A549 (cell line): ENCODE measurements around the gene GAN. TPM values are rescaled to one million over a fixed set of nuclear protein-coding genes. Genes with fewer than 3 reads are reported as not detected.
A peak's percentile ranks its signal among the peaks of the same experiment; 100 is the strongest.

Source experiments
- ATAC-seq, 2 experiments: fragments of 200-7000 bp in 1 of 2; fragments of >200 bp in 1 of 2; cut with Nextera tagmentation in 1 of 2; cut with Tn5 transposase in 1 of 2; 3 replicates each; pipeline versions ENCODE4 v1.8.0 to v1.9.1; 2018 to 2020; ENCODE audit warnings: mild to moderate bottlenecking in 1 of 2, moderate library complexity in 1 of 2
- CTCF ChIA-PET: fragments of 300-600 bp; sonication (Branson Sonifier 250); formaldehyde crosslinking; extraction: SDS; loops from one replicate; lab custom pipeline; 2021; ENCODE audit warnings: antibody characterized with exemption, inconsistent platforms; lab: Yijun Ruan, JAX
- POLR2A ChIA-PET: fragments of 350-600 bp; formaldehyde crosslinking; extraction: SDS; loops from one replicate; lab custom pipeline; 2021; ENCODE audit warnings: antibody characterized with exemption, inconsistent platforms; lab: Yijun Ruan, JAX
- DNase-seq, 2 experiments: peaks; one replicate each; pipeline versions ENCODE4 v3.0.0 to v3.0.0-alpha.2; 2011 to 2016; ENCODE audit warnings: low read depth in 1 of 2, low spot score in 1 of 2
- FAIRE-seq: peaks from 2 replicates; lab custom pipeline; 2011; peaks lifted over from hg19 to GRCh38; lab: Jason Lieb, UNC
- H3K27ac ChIP-seq, 2 experiments: fragments of >200 bp; sonication (Bioruptor Twin); formaldehyde crosslinking; 3 replicates each; pipeline ENCODE4 v1.5.1; 2016 to 2017
- H3K4me1 ChIP-seq: fragments of >200 bp; sonication (Bioruptor Twin); formaldehyde crosslinking; 3 replicates; pipeline ENCODE4 v1.6.1; 2016
- H3K4me2 ChIP-seq: fragments of >200 bp; sonication (Bioruptor Twin); formaldehyde crosslinking; 3 replicates; pipeline ENCODE4 v1.6.1; 2016
- H3K4me3 ChIP-seq: fragments of >200 bp; sonication (Bioruptor Twin); formaldehyde crosslinking; 3 replicates; pipeline ENCODE4 v1.5.1; 2016
- H3K9me3 ChIP-seq: fragments of >200 bp; sonication (Bioruptor Twin); formaldehyde crosslinking; 3 replicates; pipeline ENCODE4 v1.6.1; 2016
- ATOH8 ChIP-seq: fragments of 250-450 bp; sonication (Bioruptor Pico); IDR thresholded peaks from 2 replicates; pipeline ENCODE4 v1.5.0; 2020; ENCODE audit warnings: low read depth, mild to moderate bottlenecking, moderate library complexity
- BHLHE40 ChIP-seq: IDR thresholded peaks from 2 replicates; pipeline ENCODE4 v1.6.1; 2012; ENCODE audit warnings: low read depth, low read length, inconsistent platforms
- CBX2 ChIP-seq: fragments of 200-600 bp; sonication (generic); IDR thresholded peaks from 2 replicates; pipeline ENCODE4 v1.6.1; 2016; ENCODE audit warnings: low read depth, mild to moderate bottlenecking, borderline replicate concordance
- CBX8 ChIP-seq: fragments of 200-600 bp; sonication (generic); IDR thresholded peaks from 2 replicates; pipeline ENCODE4 v1.6.1; 2016
- CHD4 ChIP-seq: fragments of 200-600 bp; sonication (generic); IDR thresholded peaks from 2 replicates; pipeline ENCODE4 v1.6.1; 2016; ENCODE audit warnings: antibody characterized with exemption, mild to moderate bottlenecking, borderline replicate concordance
- EP300 ChIP-seq, 2 experiments: fragments of >200 bp; sonication (Bioruptor Twin); formaldehyde crosslinking; IDR thresholded peaks; 2 replicates in 1 of 2; 3 replicates in 1 of 2; pipeline ENCODE4 v1.6.1; 2016 to 2017
- ESRRA ChIP-seq: fragments of 150-350 bp; IDR thresholded peaks from 2 replicates; pipeline ENCODE4 v1.6.1; 2014; ENCODE audit warnings: mild to moderate bottlenecking, low read length, borderline replicate concordance
- FOSB ChIP-seq: fragments of 250-450 bp; sonication (Bioruptor Pico); IDR thresholded peaks from 2 replicates; pipeline ENCODE4 v1.5.0; 2020; ENCODE audit warnings: mild to moderate bottlenecking, moderate library complexity
- FOSL2 ChIP-seq, 2 experiments: fragments of 450-650 bp in 1 of 2; fragments of >200 bp in 1 of 2; sonication (Bioruptor Twin) in 1 of 2; formaldehyde crosslinking; IDR thresholded peaks; 2 replicates each; pipeline versions ENCODE4 v1.5.0 to v1.6.1; 2016 to 2020; ENCODE audit warnings: mild to moderate bottlenecking in 1 of 2, moderate library complexity in 1 of 2
- FOXS1 ChIP-seq: fragments of 250-450 bp; sonication (Bioruptor Pico); IDR thresholded peaks from 2 replicates; pipeline ENCODE4 v1.5.0; 2020; ENCODE audit warnings: mild to moderate bottlenecking, moderate library complexity
- GATA3 ChIP-seq: IDR thresholded peaks from 2 replicates; pipeline ENCODE4 v1.6.1; 2012; ENCODE audit warnings: borderline replicate concordance
- HEYL ChIP-seq: fragments of 250-450 bp; sonication (Bioruptor Pico); IDR thresholded peaks from 2 replicates; pipeline ENCODE4 v1.8.0; 2021; ENCODE audit warnings: mild to moderate bottlenecking, moderate library complexity
- HMGXB4 ChIP-seq: fragments of 250-450 bp; sonication (Bioruptor Pico); IDR thresholded peaks from 2 replicates; pipeline ENCODE4 v1.5.0; 2021; ENCODE audit warnings: mild to moderate bottlenecking, moderate library complexity, borderline replicate concordance
- HOXB13 ChIP-seq: fragments of 250-450 bp; sonication (Bioruptor Pico); IDR thresholded peaks from 2 replicates; pipeline ENCODE4 v1.5.0; 2020; ENCODE audit warnings: low read depth, mild to moderate bottlenecking, moderate library complexity
- JUN ChIP-seq, 2 experiments: fragments of >200 bp; sonication (Bioruptor Twin); formaldehyde crosslinking; IDR thresholded peaks; 2 replicates in 1 of 2; 3 replicates in 1 of 2; pipeline ENCODE4 v1.6.1; 2016 to 2017
- KDM5A ChIP-seq: fragments of 200-600 bp; sonication (generic); IDR thresholded peaks from 2 replicates; pipeline ENCODE4 v1.6.1; 2016; ENCODE audit warnings: antibody characterized with exemption, mild to moderate bottlenecking
- MAFK ChIP-seq: fragments of 450-650 bp; IDR thresholded peaks from 2 replicates; pipeline ENCODE4 v1.6.1; 2014; ENCODE audit not compliant: partially characterized antibody
- MAX ChIP-seq: IDR thresholded peaks from 2 replicates; pipeline ENCODE4 v1.6.1; 2012
- MAZ ChIP-seq: fragments of 150-350 bp; IDR thresholded peaks from 2 replicates; pipeline ENCODE4 v1.6.1; 2014; ENCODE audit warnings: antibody characterized with exemption, low read depth, low read length, borderline replicate concordance
- NFE2L2 ChIP-seq: fragments of 150-350 bp; conservative IDR thresholded peaks from 2 replicates; pipeline ENCODE4 v1.6.1; 2014; ENCODE audit warnings: low read length
- NR3C1 ChIP-seq: fragments of >200 bp; sonication (Bioruptor Twin); formaldehyde crosslinking; IDR thresholded peaks from 3 replicates; pipeline ENCODE4 v1.6.1; 2017
- PBX3 ChIP-seq: IDR thresholded peaks from 2 replicates; pipeline ENCODE4 v1.6.1; 2012
- PHF8 ChIP-seq: fragments of 200-600 bp; sonication (generic); IDR thresholded peaks from 2 replicates; pipeline ENCODE4 v1.6.1; 2016; ENCODE audit warnings: low read depth, mild to moderate bottlenecking, antibody characterized with exemption, moderate library complexity, borderline replicate concordance
- RARB ChIP-seq: fragments of 250-450 bp; sonication (Bioruptor Pico); IDR thresholded peaks from 2 replicates; pipeline ENCODE4 v1.8.0; 2021; ENCODE audit warnings: mild to moderate bottlenecking, moderate library complexity
- RCOR1 ChIP-seq: fragments of 150-350 bp; IDR thresholded peaks from 2 replicates; pipeline ENCODE4 v1.6.1; 2014; ENCODE audit warnings: antibody characterized with exemption, low read length, low read depth
- REST ChIP-seq: fragments of 200-600 bp; sonication (generic); IDR thresholded peaks from 2 replicates; pipeline ENCODE4 v1.6.1; 2016; ENCODE audit warnings: antibody characterized with exemption, mild to moderate bottlenecking, moderate library complexity
- RFX5 ChIP-seq: fragments of 450-650 bp; IDR thresholded peaks from 2 replicates; pipeline ENCODE4 v1.7.1; 2014; ENCODE audit warnings: antibody characterized with exemption, mild to moderate bottlenecking, moderate library complexity
- TFCP2L1 ChIP-seq: fragments of 250-450 bp; sonication (Bioruptor Pico); IDR thresholded peaks from 2 replicates; pipeline ENCODE4 v1.5.0; 2021; ENCODE audit warnings: mild to moderate bottlenecking
- TP53 ChIP-seq: fragments of 250-450 bp; sonication (Bioruptor Pico); IDR thresholded peaks from 2 replicates; pipeline ENCODE4 v1.5.0; 2021; ENCODE audit warnings: mild to moderate bottlenecking, moderate library complexity
- ZC3H11A ChIP-seq: fragments of 450-650 bp; IDR thresholded peaks from 2 replicates; pipeline ENCODE4 v1.6.1; 2014; ENCODE audit warnings: antibody characterized with exemption, mild to moderate bottlenecking
- ZFP36 ChIP-seq: fragments of 450-650 bp; IDR thresholded peaks from 2 replicates; pipeline ENCODE4 v1.6.1; 2014; ENCODE audit warnings: borderline replicate concordance; ENCODE audit not compliant: partially characterized antibody
- ZNF302 ChIP-seq: fragments of 250-450 bp; sonication (Bioruptor Pico); IDR thresholded peaks from 2 replicates; pipeline ENCODE4 v1.9.0; 2021; ENCODE audit warnings: inconsistent platforms, mild to moderate bottlenecking, moderate library complexity
- ZSCAN20 ChIP-seq: fragments of 250-450 bp; sonication (Bioruptor Pico); IDR thresholded peaks from 2 replicates; pipeline ENCODE4 v1.8.0; 2022; ENCODE audit warnings: mild to moderate bottlenecking, moderate library complexity
- WGBS: methylation state at CpG from one replicate; pipeline ENCODE4 v1.1.6; 2017; ENCODE audit errors: missing lambda C conversion rate; 5-methylcytosine and 5-hydroxymethylcytosine counted together
- polyA plus RNA-seq, 4 experiments: library from polyadenylated mRNA; depleted of rRNA in 3 of 4; stranded (reverse); fragments of >200 nt; fragmentation: RNase III in 1 of 4; extraction: RNeasy Plus Mini Kit Qiagen cat#74134 plus additional on column Dnase treatment in 1 of 4; gene quantifications; 2 replicates in 3 of 4; 3 replicates in 1 of 4; pipeline ENCODE4 v1.2.3, GENCODE V29; 2011 to 2017

Gene GAN
- polyA plus RNA-seq, 2 of the 4 experiments (the other 2 are of a cell fraction) = 2.8 to 8.1 TPM

- FAIRE-seq (peak; percentile 74), DNase-seq (peak; percentile 96 to 97), ATAC-seq (peak; percentile 70 to 75)
- Histone ChIP-seq H3K9me3 (peaks cover 18% of the 10 kb centered on the region), H3K4me2 (peak overlapping the region; percentile 83), H3K4me1 (peaks cover 54% of the 10 kb centered on the region), H3K27ac (peak overlapping the region; percentile 97 to 100), H3K4me3 (0 out of 3 replicates have a peak overlapping the region, but pooled peaks have one; percentile 17)
- ChIA-PET POLR2A (no interaction called here), CTCF (interaction anchor here (0.8 to 2.2 kb wide), 10 partner anchors 9 to 336 kb away, joined by 3 to 6 read pairs (median 4); no protein-coding TSS in a partner anchor)
- WGBS = 2% methylated on average over 15 of the region's 19 CpGs
- TF ChIP-seq HMGXB4 (CRISPR knock-in tag) = no peak
- TF ChIP-seq HEYL (CRISPR knock-in tag) = peak; percentile 55; the same call in 1 of the 2 replicates
- TF ChIP-seq PBX3 = peak; percentile 25; the same call in 1 of the 2 replicates
- no peak for TF ChIP-seq PHF8
- peak; percentile 85 for TF ChIP-seq HOXB13 (CRISPR knock-in tag)
- TF ChIP-seq TP53 (CRISPR knock-in tag) = no peak
- TF ChIP-seq MAX = peak; percentile 74
- no peak for TF ChIP-seq CHD4
- TF ChIP-seq RARB (CRISPR knock-in tag) = peak; percentile 86
- no peak for TF ChIP-seq ZSCAN20 (CRISPR knock-in tag)
- TF ChIP-seq REST = no peak
- TF ChIP-seq MAZ = no peak
- no peak for TF ChIP-seq FOXS1 (CRISPR knock-in tag)
- no peak for TF ChIP-seq RCOR1
- TF ChIP-seq FOSL2 (IDR thresholded peaks at IDR 0.05) = no peak
- TF ChIP-seq FOSL2 (CRISPR knock-in tag; IDR thresholded peaks at IDR 0.05) = peak; percentile 83
- no peak; the same call in 1 of the 2 replicates for TF ChIP-seq NFE2L2
- peak; percentile 54 for TF ChIP-seq MAFK
- 0 out of 2 replicates have a peak, but pooled peaks have one; percentile 17 for TF ChIP-seq RFX5
- no peak; the same call in 1 of the 2 replicates for TF ChIP-seq FOSB
- peak; percentile 76 to 78 for TF ChIP-seq JUN (IDR thresholded peaks at IDR 0.05)
- no peak for TF ChIP-seq CBX2
- peak; percentile 89 for TF ChIP-seq ATOH8 (CRISPR knock-in tag)
- TF ChIP-seq NR3C1 = no peak
- peak; percentile 89 for TF ChIP-seq GATA3
- TF ChIP-seq TFCP2L1 = no peak
- TF ChIP-seq ZNF302 (CRISPR knock-in tag) = peak; percentile 62; the same call in 1 of the 2 replicates
- peak; percentile 75 to 93; a peak in 4 of 5 replicates for TF ChIP-seq EP300 (IDR thresholded peaks at IDR 0.05)
- no peak for TF ChIP-seq ZFP36
- TF ChIP-seq ESRRA = no peak; the same call in 1 of the 2 replicates
- TF ChIP-seq KDM5A = no peak
- TF ChIP-seq ZC3H11A = no peak
- TF ChIP-seq BHLHE40 = no peak
- TF ChIP-seq CBX8 = no peak
Measured at GRCh38 chr16:81401035-81401950, 86.5 kb downstream of the GAN start.
